CD14-positive monocyte (primary cell): ENCODE measurements around the gene TMEM14A. TPM values are rescaled to one million over a fixed set of nuclear protein-coding genes. Genes with fewer than 3 reads are reported as not detected.

Experiments
- DNase-seq, 3 donors: peaks; one replicate each; pipeline ENCODE4 v3.0.0-alpha.2; 2011 to 2022
- H2AFZ ChIP-seq: 2 replicates; pipeline ENCODE4 v1.6.0; 2012; ENCODE audit warnings: mild to moderate bottlenecking, low read depth, low read length, inconsistent platforms; ENCODE audit not compliant: insufficient read depth, poor library complexity, severe bottlenecking
- H3K27ac ChIP-seq, 2 donors: 1 replicate in 1 of 2; 2 replicates in 1 of 2; pipeline ENCODE4 v1.5.1; 2012 to 2013; ENCODE audit warnings: low read length in 2 of 2, control low read depth in 1 of 2, inconsistent platforms in 1 of 2, low read depth in 1 of 2, mild to moderate bottlenecking in 1 of 2
- H3K27me3 ChIP-seq, 2 donors: one replicate each; pipeline versions ENCODE4 v1.6.0 to v1.6.1; 2011 to 2013; ENCODE audit warnings: low read length in 2 of 2; ENCODE audit not compliant: control insufficient read depth in 2 of 2, insufficient read depth in 2 of 2
- H3K36me3 ChIP-seq, 2 donors: replicated peaks in 1 of 2; 1 replicate in 1 of 2; 2 replicates in 1 of 2; pipeline versions ENCODE4 v1.5.1 to v1.6.1; 2012 to 2013; ENCODE audit warnings: low read length in 2 of 2, control low read depth in 1 of 2, inconsistent platforms in 1 of 2, mild to moderate bottlenecking in 1 of 2; ENCODE audit not compliant: insufficient read depth in 2 of 2, control insufficient read depth in 1 of 2
- H3K4me1 ChIP-seq, 2 donors: 1 replicate in 1 of 2; 2 replicates in 1 of 2; pipeline versions ENCODE4 v1.5.1 to v1.6.1; 2012 to 2013; ENCODE audit warnings: low read length in 2 of 2, control low read depth in 1 of 2, inconsistent platforms in 1 of 2, mild to moderate bottlenecking in 1 of 2, moderate library complexity in 1 of 2; ENCODE audit not compliant: insufficient read depth in 2 of 2, control insufficient read depth in 1 of 2
- H3K4me2 ChIP-seq: replicated peaks from 2 replicates; pipeline ENCODE3; 2012; ENCODE audit warnings: low read length, moderate library complexity, mild to moderate bottlenecking; ENCODE audit not compliant: poor library complexity, severe bottlenecking; ENCODE audit errors: extremely low read depth
- H3K4me3 ChIP-seq, 3 experiments: fragments of 200-600 bp in 1 of 3; sonication (generic) in 1 of 3; replicated peaks in 1 of 3; 1 replicate in 2 of 3; 2 replicates in 1 of 3; pipeline ENCODE4 v1.5.1; 2011 to 2013; ENCODE audit warnings: low read length in 3 of 3, mild to moderate bottlenecking in 3 of 3, control low read depth in 2 of 3, low read depth in 2 of 3, inconsistent platforms in 1 of 3, moderate library complexity in 1 of 3
- H3K79me2 ChIP-seq: 2 replicates; pipeline ENCODE4 v1.6.0; 2012; ENCODE audit warnings: mild to moderate bottlenecking, control low read depth, inconsistent platforms, low read length, moderate library complexity; ENCODE audit not compliant: insufficient read depth
- H3K9ac ChIP-seq: 2 replicates; pipeline ENCODE4 v1.6.0; 2017; ENCODE audit warnings: low read length, mild to moderate bottlenecking; ENCODE audit not compliant: insufficient read depth, poor library complexity, severe bottlenecking
- H3K9me3 ChIP-seq, 2 donors: replicated peaks in 1 of 2; 1 replicate in 1 of 2; 2 replicates in 1 of 2; pipeline versions ENCODE4 v1.5.1 to v1.6.1; 2012 to 2013; ENCODE audit warnings: low read length in 2 of 2, control low read depth in 1 of 2; ENCODE audit not compliant: control insufficient read depth in 1 of 2, insufficient read depth in 1 of 2
- H4K20me1 ChIP-seq: 2 replicates; pipeline ENCODE4 v1.6.0; 2012; ENCODE audit warnings: mild to moderate bottlenecking, low read length, control low read depth, moderate library complexity; ENCODE audit not compliant: insufficient read depth
- H3K27ac Mint-ChIP-seq, 7 donors: one replicate each; pipeline ENCODE4 v1.8.0; 2020; ENCODE audit warnings: mild to moderate bottlenecking in 7 of 7, mixed read lengths in 7 of 7, moderate library complexity in 6 of 7, inconsistent platforms in 2 of 7
- H3K27me3 Mint-ChIP-seq, 3 donors: one replicate each; pipeline ENCODE4 v1.8.0; 2021 to 2022; ENCODE audit warnings: low read depth in 3 of 3, mild to moderate bottlenecking in 3 of 3, mixed read lengths in 3 of 3, moderate library complexity in 3 of 3, inconsistent platforms in 1 of 3
- H3K36me3 Mint-ChIP-seq, 2 donors: one replicate each; pipeline ENCODE4 v1.8.0; 2020; ENCODE audit warnings: mixed read lengths in 2 of 2, inconsistent platforms in 1 of 2, mild to moderate bottlenecking in 1 of 2
- H3K4me1 Mint-ChIP-seq: one replicate; pipeline ENCODE4 v1.8.0; 2020; ENCODE audit warnings: mild to moderate bottlenecking, mixed read lengths
- H3K4me3 Mint-ChIP-seq, 2 donors: one replicate each; pipeline ENCODE4 v1.8.0; 2020; ENCODE audit warnings: mild to moderate bottlenecking in 2 of 2, mixed read lengths in 2 of 2, moderate library complexity in 1 of 2
- H3K9me3 Mint-ChIP-seq, 7 donors: one replicate each; pipeline ENCODE4 v1.8.0; 2020 to 2022; ENCODE audit warnings: mixed read lengths in 7 of 7, mild to moderate bottlenecking in 6 of 7, moderate library complexity in 6 of 7, inconsistent platforms in 2 of 7
- WGBS: methylation state at CpG from one replicate; pipeline ENCODE4 v1.1.5; 2013; ENCODE audit warnings: missing lambda C conversion rate; ENCODE audit not compliant: insufficient coverage; 5-methylcytosine and 5-hydroxymethylcytosine counted together
- intact Hi-C, 2 donors: fragments of 100-400 bp; cut with micrococcal nuclease; formaldehyde crosslinking; loops; one replicate each; pipeline versions ENCODE4 v1.15.0 to v1.15.1; 2023
- polyA plus RNA-seq, 3 donors: library from polyadenylated mRNA; depleted of rRNA in 1 of 3; unstranded in 2 of 3; stranded (reverse) in 1 of 3; fragments of 300-500 nt in 2 of 3; fragments of >200 nt in 1 of 3; fragmentation: Illumina TruSeq in 2 of 3; gene quantifications; 1 replicate in 2 of 3; 2 replicates in 1 of 3; pipeline ENCODE4 v1.2.3, GENCODE V29; 2012 to 2021
- TF ChIP-seq, protein P1 (sequence below): fragments of 200-600 bp; IDR thresholded peaks from one replicate; pipeline ENCODE4 v1.8.0; 2022; ENCODE audit warnings: antibody characterized with exemption, mild to moderate bottlenecking

The TMEM14A gene
- polyA plus RNA-seq, 3 donors = 0.08 to 0.23 (median 0.20) TPM

DNA sequence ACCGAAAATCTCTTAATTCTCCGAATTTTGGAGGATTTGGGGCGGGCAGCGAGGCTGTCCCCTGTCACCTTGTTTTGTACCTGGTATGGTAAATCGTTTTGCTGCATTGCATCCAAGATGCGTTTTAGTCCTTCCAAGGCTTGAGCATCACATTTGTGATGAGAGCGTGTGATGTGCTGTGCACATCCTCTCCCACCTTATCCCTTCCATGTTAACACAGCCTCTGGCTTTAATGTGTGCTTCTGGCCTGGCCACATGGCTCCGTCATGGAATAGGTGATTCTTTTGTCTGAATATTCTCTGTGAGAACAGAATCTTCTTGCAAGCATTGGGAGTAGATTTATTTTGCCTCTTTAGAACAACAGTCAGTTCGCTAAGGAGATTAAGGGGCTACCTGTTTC lies 763 bp downstream of the TMEM14A start:
- peaks cover 4 to 10% of the 10 kb centered on the region in 2 donors for H3K36me3 Mint-ChIP-seq
- peaks cover 26% of the 10 kb centered on the region for H3K4me1 Mint-ChIP-seq
- peak overlapping the region in 1 of 7 donors; percentile 82 for H3K27ac Mint-ChIP-seq
- Histone ChIP-seq H3K36me3 (no peaks in the 10 kb centered on the region), H3K27me3 (peaks cover 54 to 61% of the 10 kb centered on the region in 2 donors), H3K79me2 (no peaks in the 10 kb centered on the region), H2AFZ (no peak overlapping the region), H3K4me3 (peak overlapping the region in 1 of 3 experiments; percentile 65), H3K9ac (no peak overlapping the region), H3K4me1 (peaks cover 17 to 27% of the 10 kb centered on the region in 2 donors), H4K20me1 (no peaks in the 10 kb centered on the region), H3K4me2 (peak overlapping the region; percentile 82), H3K9me3 (peaks cover 10 to 19% of the 10 kb centered on the region in 2 donors), H3K27ac (no peak overlapping the region)
- no peak for DNase-seq
- H3K4me3 Mint-ChIP-seq = peak overlapping the region; percentile 73 to 90
- intact Hi-C loops = no loop called here
- WGBS = 80% methylated on average over 1 of the region's 9 CpGs
- H3K9me3 Mint-ChIP-seq = peaks cover 8 to 18% (median 16%) of the 10 kb centered on the region in 7 donors
- TF ChIP-seq, protein P1, sequence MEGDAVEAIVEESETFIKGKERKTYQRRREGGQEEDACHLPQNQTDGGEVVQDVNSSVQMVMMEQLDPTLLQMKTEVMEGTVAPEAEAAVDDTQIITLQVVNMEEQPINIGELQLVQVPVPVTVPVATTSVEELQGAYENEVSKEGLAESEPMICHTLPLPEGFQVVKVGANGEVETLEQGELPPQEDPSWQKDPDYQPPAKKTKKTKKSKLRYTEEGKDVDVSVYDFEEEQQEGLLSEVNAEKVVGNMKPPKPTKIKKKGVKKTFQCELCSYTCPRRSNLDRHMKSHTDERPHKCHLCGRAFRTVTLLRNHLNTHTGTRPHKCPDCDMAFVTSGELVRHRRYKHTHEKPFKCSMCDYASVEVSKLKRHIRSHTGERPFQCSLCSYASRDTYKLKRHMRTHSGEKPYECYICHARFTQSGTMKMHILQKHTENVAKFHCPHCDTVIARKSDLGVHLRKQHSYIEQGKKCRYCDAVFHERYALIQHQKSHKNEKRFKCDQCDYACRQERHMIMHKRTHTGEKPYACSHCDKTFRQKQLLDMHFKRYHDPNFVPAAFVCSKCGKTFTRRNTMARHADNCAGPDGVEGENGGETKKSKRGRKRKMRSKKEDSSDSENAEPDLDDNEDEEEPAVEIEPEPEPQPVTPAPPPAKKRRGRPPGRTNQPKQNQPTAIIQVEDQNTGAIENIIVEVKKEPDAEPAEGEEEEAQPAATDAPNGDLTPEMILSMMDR = no peak
- peaks cover 55 to 72% (median 58%) of the 10 kb centered on the region in 3 donors for H3K27me3 Mint-ChIP-seq

DNA sequence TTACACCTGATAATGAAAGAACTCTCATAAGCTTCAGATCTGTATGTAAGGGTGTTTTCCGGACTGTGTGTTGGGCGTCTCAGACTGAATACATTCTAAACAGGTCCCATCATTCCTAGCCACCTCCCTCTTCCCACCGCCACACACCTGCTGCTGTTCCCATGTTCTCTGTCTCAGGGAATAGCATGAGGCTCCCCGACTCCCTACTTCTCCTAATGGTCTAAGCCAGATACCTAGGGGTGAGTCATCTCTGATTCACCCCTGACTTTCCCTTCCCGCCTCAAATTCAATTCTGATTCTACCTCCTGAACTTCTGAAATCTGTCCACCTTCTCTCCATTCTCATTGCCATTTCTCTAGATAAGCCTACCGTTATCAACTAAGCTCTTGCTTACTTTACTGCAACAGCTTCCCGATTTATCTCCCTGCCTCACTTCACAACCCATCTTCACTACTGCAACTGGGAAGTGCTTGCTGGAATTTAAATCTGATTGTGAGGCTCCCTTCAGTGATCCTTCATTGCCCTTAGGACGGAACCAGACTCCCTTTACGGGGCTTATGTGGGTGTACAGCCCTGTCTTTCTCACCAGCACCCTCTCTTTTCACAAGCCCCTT lies 1.6 kb downstream of the TMEM14A start:
- H3K4me2 ChIP-seq = no peak overlapping the region
- H3K4me3 ChIP-seq = no peak overlapping the region
- DNase-seq = peak in 1 of 3 donors; percentile 55
- Mint-ChIP-seq H3K4me3 (peak overlapping the region in 1 of 2 donors; percentile 65), H3K36me3 (peaks cover 10 to 15% of the 10 kb centered on the region in 2 donors), H3K4me1 (peaks cover 21% of the 10 kb centered on the region), H3K27ac (no peak overlapping the region), H3K27me3 (peaks cover 63 to 78% (median 66%) of the 10 kb centered on the region in 3 donors), H3K9me3 (peaks cover 10 to 25% (median 22%) of the 10 kb centered on the region in 7 donors)
- peaks cover 15 to 25% of the 10 kb centered on the region in 2 donors for H3K9me3 ChIP-seq
- no peaks in the 10 kb centered on the region for H3K79me2 ChIP-seq
- peaks cover 13 to 23% of the 10 kb centered on the region in 2 donors for H3K4me1 ChIP-seq
- no peak overlapping the region for H2AFZ ChIP-seq
- no peak overlapping the region for H3K9ac ChIP-seq
- 99% methylated on average over 6 of the region's 9 CpGs for WGBS
- no peak overlapping the region for H3K27ac ChIP-seq
- no peaks in the 10 kb centered on the region for H4K20me1 ChIP-seq
- TF ChIP-seq, protein P1 = no peak
- H3K27me3 ChIP-seq = peaks cover 57 to 69% of the 10 kb centered on the region in 2 donors
- intact Hi-C loops = no loop called here
- no peaks in the 10 kb centered on the region for H3K36me3 ChIP-seq
